Sigmoid colon (tissue), 4 donors: ENCODE data around the gene PRDM16.

ENCODE experiments used
- EP300 ChIP-seq, 4 donors: sonication (generic); formaldehyde crosslinking; IDR thresholded peaks; one replicate each; pipeline ENCODE4 v1.6.1; 2017; ENCODE audit warnings: antibody characterized with exemption in 4 of 4
- POLR2A ChIP-seq, 2 donors: fragments of 450-650 bp; IDR thresholded peaks; one replicate each; pipeline ENCODE4 v1.6.1; 2016; ENCODE audit warnings: antibody characterized with exemption in 2 of 2, mild to moderate bottlenecking in 2 of 2, moderate library complexity in 2 of 2
- TF ChIP-seq, protein P1 (sequence below), 4 experiments: fragments of 450-650 bp in 3 of 4; fragments of 200-600 bp in 1 of 4; IDR thresholded peaks; one replicate each; pipeline ENCODE4 v1.5.1; 2016 to 2019; ENCODE audit warnings: antibody characterized with exemption in 4 of 4, mild to moderate bottlenecking in 3 of 4, moderate library complexity in 2 of 4

DNA sequence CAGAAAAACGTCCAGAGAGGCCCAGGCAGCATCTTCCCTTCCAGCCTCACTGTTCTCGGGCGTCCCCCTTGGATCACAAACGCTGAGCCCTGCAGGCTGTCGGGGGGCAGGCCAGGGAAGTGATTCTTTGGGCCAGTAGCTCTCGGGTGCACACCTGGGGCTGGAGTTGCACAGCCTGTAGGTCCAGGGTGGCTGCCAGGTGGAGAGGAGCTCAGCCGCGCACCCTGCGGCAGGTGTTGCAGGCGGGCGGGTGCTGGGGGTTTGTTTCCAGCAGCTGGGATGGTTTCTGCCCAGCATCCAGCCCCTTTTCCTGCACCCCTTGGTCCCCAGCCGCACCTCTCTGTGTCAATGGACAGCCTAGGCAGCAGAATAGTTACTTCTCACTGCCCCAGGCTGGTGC lies 15.7 kb downstream of the PRDM16 start:
- TF ChIP-seq, protein P1, sequence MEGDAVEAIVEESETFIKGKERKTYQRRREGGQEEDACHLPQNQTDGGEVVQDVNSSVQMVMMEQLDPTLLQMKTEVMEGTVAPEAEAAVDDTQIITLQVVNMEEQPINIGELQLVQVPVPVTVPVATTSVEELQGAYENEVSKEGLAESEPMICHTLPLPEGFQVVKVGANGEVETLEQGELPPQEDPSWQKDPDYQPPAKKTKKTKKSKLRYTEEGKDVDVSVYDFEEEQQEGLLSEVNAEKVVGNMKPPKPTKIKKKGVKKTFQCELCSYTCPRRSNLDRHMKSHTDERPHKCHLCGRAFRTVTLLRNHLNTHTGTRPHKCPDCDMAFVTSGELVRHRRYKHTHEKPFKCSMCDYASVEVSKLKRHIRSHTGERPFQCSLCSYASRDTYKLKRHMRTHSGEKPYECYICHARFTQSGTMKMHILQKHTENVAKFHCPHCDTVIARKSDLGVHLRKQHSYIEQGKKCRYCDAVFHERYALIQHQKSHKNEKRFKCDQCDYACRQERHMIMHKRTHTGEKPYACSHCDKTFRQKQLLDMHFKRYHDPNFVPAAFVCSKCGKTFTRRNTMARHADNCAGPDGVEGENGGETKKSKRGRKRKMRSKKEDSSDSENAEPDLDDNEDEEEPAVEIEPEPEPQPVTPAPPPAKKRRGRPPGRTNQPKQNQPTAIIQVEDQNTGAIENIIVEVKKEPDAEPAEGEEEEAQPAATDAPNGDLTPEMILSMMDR (IDR thresholded peaks at IDR 0.05) = no peak
- TF ChIP-seq EP300 (IDR thresholded peaks at IDR 0.05) (no peak), POLR2A (IDR thresholded peaks at IDR 0.05) (no peak)
